ENCODE results near the gene RPL29. TPM values are rescaled to one million over a fixed set of nuclear protein-coding genes. Genes with fewer than 3 reads are reported as not detected.
"Not testable (repeated sequence)": the region's sequence is repeated elsewhere in the genome, so short reads cannot be mapped to it uniquely, and the experiment has no call there.

The RPL29 gene
- total and polyA plus RNA-seq, 2 of the 4 experiments (the other 2 are of a cell fraction), result 2,081 to 2,126 TPM

GRCh38 chr3:51990501-51990971 is 5.2 kb downstream of the RPL29 start:
- H2BK120ac ChIP-seq (ENCODE audit: low read depth, low read length); H3K27ac ChIP-seq (ENCODE audit: insufficient read depth, low read length); H2AK9ac ChIP-seq (replicated peaks; ENCODE audit: low read depth, low read length, poor library complexity); H3K23ac ChIP-seq (ENCODE audit: low read depth, low read length); H3K4ac ChIP-seq (ENCODE audit: low read depth, low read length); dilution Hi-C loops (cut with HindIII; ENCODE audit: low sequenced_read_pairs, unreplicated experiment); H2BK5ac ChIP-seq (ENCODE audit: low read depth, low read length, poor library complexity, severe bottlenecking); BruUV-seq (replicated peaks); H3K14ac ChIP-seq (replicated peaks; ENCODE audit: low read depth, low read length); H2AFZ ChIP-seq (replicated peaks; ENCODE audit: low read length, poor library complexity); H3K4me2 ChIP-seq (ENCODE audit: low read depth, low read length); H4K5ac ChIP-seq (ENCODE audit: low read depth, low read length); H2BK20ac ChIP-seq (ENCODE audit: low read depth, low read length); H3K9me1 ChIP-seq (ENCODE audit: insufficient read depth, low read length); H2AK5ac ChIP-seq (ENCODE audit: low read depth, low read length); H3K4me3 ChIP-seq (ENCODE audit: insufficient read depth, low read depth, low read length); ATAC-seq (ENCODE audit: low read depth); H3K27me3 ChIP-seq (ENCODE audit: control insufficient read depth, insufficient read depth, low read length); H2BK15ac ChIP-seq (ENCODE audit: low read depth, low read length); H3K56ac ChIP-seq (ENCODE audit: extremely low read depth, insufficient read depth, low read length); H4K8ac ChIP-seq (ENCODE audit: low read depth in 2 of 2, low read length in 2 of 2); H4K91ac ChIP-seq (ENCODE audit: insufficient read depth, low read depth, low read length); H3K18ac ChIP-seq (ENCODE audit: low read depth, low read length); intact Hi-C loops (cut with micrococcal nuclease); H3K9me3 ChIP-seq (ENCODE audit: control insufficient read depth, insufficient read depth, low read length); H3K9ac ChIP-seq (ENCODE audit: low read depth, low read length); CTCF ChIA-PET; in situ Hi-C loops (cut with MboI; ENCODE audit: low sequenced_read_pairs); DNase-seq: not testable (repeated sequence)
- peaks cover 31% of the 10 kb centered on the region for H3K36me3 ChIP-seq (ENCODE audit: control insufficient read depth, insufficient read depth, low read length)
- H3K79me1 ChIP-seq (ENCODE audit: low read depth in 1 of 2, low read length in 2 of 2), result peaks cover 24 to 56% of the 10 kb centered on the region in 2 experiments; a peak in 3 of 4 replicates
- POLR2A ChIA-PET (ENCODE audit: unreplicated experiment), result interaction anchor here (0.6 kb wide), 1 partner anchor 98 kb away, joined by 5 read pairs; no protein-coding TSS in a partner anchor
- H4K20me1 ChIP-seq (ENCODE audit: insufficient read depth, low read length), result peaks cover 18% of the 10 kb centered on the region; the same call in 1 of the 2 replicates
- WGBS, 2 experiments (ENCODE audit: extremely low coverage in 2 of 2, insufficient read length in 1 of 2), result 87% methylated on average over 5 of the region's 38 CpGs; no CpG with 5 or more reads in 1 of the 2 experiments
- H3K4me1 ChIP-seq (ENCODE audit: control insufficient read depth, insufficient read depth, low read length), result peaks cover 11% of the 10 kb centered on the region

Data from IMR-90 (cell line).